H1 (cell line): ENCODE data around the gene PIGM. TPM values are rescaled to one million over a fixed set of nuclear protein-coding genes. Genes with fewer than 3 reads are reported as not detected.

ENCODE experiments used
- CTCF ChIA-PET: fragments of 300-600 bp; sonication (Branson Sonifier 250); formaldehyde crosslinking; loops from one replicate; lab custom pipeline; 2021; ENCODE audit not compliant: partially characterized antibody; lab: Charles Lee
- POLR2A ChIA-PET: fragments of 300-600 bp; sonication (Branson Sonifier 250); formaldehyde crosslinking; loops from one replicate; lab custom pipeline; 2021; ENCODE audit warnings: inconsistent platforms; ENCODE audit not compliant: partially characterized antibody; lab: Charles Lee
- DNase-seq, 2 experiments: peaks; one replicate each; pipeline versions ENCODE4 v3.0.0 to v3.0.0-alpha.2; 2010 to 2022; ENCODE audit warnings: low spot score in 2 of 2, low read depth in 1 of 2, mixed read lengths in 1 of 2
- FAIRE-seq: peaks from 2 replicates; lab custom pipeline; 2011; peaks lifted over from hg19 to GRCh38; lab: Jason Lieb, UNC
- H2AFZ ChIP-seq: 2 replicates; pipeline ENCODE4 v1.8.1; 2012; ENCODE audit warnings: low read length, inconsistent platforms
- H2AK5ac ChIP-seq: 2 replicates; pipeline ENCODE4 v1.6.1; 2013; ENCODE audit warnings: low read depth, low read length
- H2BK120ac ChIP-seq: replicated peaks from 2 replicates; pipeline ENCODE3; 2013; ENCODE audit warnings: low read depth, low read length, inconsistent platforms
- H2BK12ac ChIP-seq: 2 replicates; pipeline ENCODE4 v1.6.1; 2013; ENCODE audit warnings: low read depth, low read length
- H2BK15ac ChIP-seq: 2 replicates; pipeline ENCODE4 v1.6.1; 2013; ENCODE audit warnings: low read length
- H2BK20ac ChIP-seq: 2 replicates; pipeline ENCODE4 v1.6.1; 2013; ENCODE audit warnings: low read length
- H2BK5ac ChIP-seq: 2 replicates; pipeline ENCODE4 v1.6.1; 2013; ENCODE audit warnings: low read depth, low read length
- H3K14ac ChIP-seq: 2 replicates; pipeline ENCODE4 v1.6.1; 2013; ENCODE audit warnings: inconsistent platforms; ENCODE audit not compliant: insufficient read length
- H3K18ac ChIP-seq: 2 replicates; pipeline ENCODE4 v1.6.1; 2013; ENCODE audit warnings: low read length; ENCODE audit errors: extremely low read depth
- H3K23ac ChIP-seq: 2 replicates; pipeline ENCODE4 v1.6.1; 2013; ENCODE audit warnings: inconsistent platforms; ENCODE audit not compliant: insufficient read length
- H3K23me2 ChIP-seq: 2 replicates; pipeline ENCODE4 v1.6.1; 2013; ENCODE audit warnings: low read depth, low read length
- H3K27ac ChIP-seq: 2 replicates; pipeline ENCODE4 v1.6.1; 2011; ENCODE audit warnings: low read depth, low read length, inconsistent platforms
- H3K27me3 ChIP-seq, 4 experiments: replicated peaks in 1 of 4; 1 replicate in 1 of 4; 2 replicates in 3 of 4; pipeline versions ENCODE4 v1.6.1 to v1.8.1; 2011 to 2013; ENCODE audit warnings: low read length in 3 of 4, mild to moderate bottlenecking in 3 of 4, inconsistent platforms in 2 of 4, mixed read lengths in 2 of 4, moderate library complexity in 1 of 4; ENCODE audit not compliant: control insufficient read depth in 3 of 4, insufficient read depth in 3 of 4; ENCODE audit errors: extremely low read depth in 1 of 4
- H3K36me3 ChIP-seq, 4 experiments: 2 replicates each; pipeline versions ENCODE4 v1.6.1 to v1.8.1; 2011 to 2013; ENCODE audit warnings: mild to moderate bottlenecking in 4 of 4, low read length in 3 of 4, moderate library complexity in 2 of 4, control low read depth in 1 of 4, inconsistent platforms in 1 of 4; ENCODE audit not compliant: insufficient read depth in 4 of 4, control insufficient read depth in 2 of 4
- H3K4ac ChIP-seq: replicated peaks from 2 replicates; pipeline ENCODE3; 2013; ENCODE audit warnings: low read length, low read depth, mixed read lengths, inconsistent platforms; ENCODE audit not compliant: insufficient read length
- H3K4me1 ChIP-seq, 4 experiments: replicated peaks in 1 of 4; 1 replicate in 1 of 4; 2 replicates in 3 of 4; pipeline versions ENCODE4 v1.6.1 to v1.8.1; 2011 to 2013; ENCODE audit warnings: low read length in 3 of 4, inconsistent platforms in 2 of 4, mixed read lengths in 1 of 4; ENCODE audit not compliant: insufficient read depth in 4 of 4, control insufficient read depth in 3 of 4
- H3K4me2 ChIP-seq, 2 experiments: 2 replicates each; pipeline versions ENCODE4 v1.6.1 to v1.8.1; 2011 to 2013; ENCODE audit warnings: low read depth in 2 of 2, low read length in 2 of 2, control low read depth in 1 of 2, inconsistent platforms in 1 of 2, mild to moderate bottlenecking in 1 of 2; ENCODE audit not compliant: insufficient read depth in 1 of 2
- H3K4me3 ChIP-seq, 4 experiments: fragments of 200-600, 300-600 bp in 1 of 4; sonication (generic), shearing (Covaris generic), sonication (Bioruptor Twin) in 1 of 4; 2 replicates each; pipeline versions ENCODE4 v1.5.1 to v1.8.1; 2011 to 2016; ENCODE audit warnings: low read length in 4 of 4, low read depth in 3 of 4, control low read depth in 2 of 4, inconsistent platforms in 2 of 4, mild to moderate bottlenecking in 2 of 4, mixed read lengths in 1 of 4, moderate library complexity in 1 of 4; ENCODE audit not compliant: insufficient read depth in 2 of 4; ENCODE audit errors: extremely low read depth in 1 of 4
- H3K56ac ChIP-seq: replicated peaks from 2 replicates; pipeline ENCODE3; 2013; ENCODE audit warnings: low read depth, mild to moderate bottlenecking, mixed read lengths, low read length, inconsistent platforms; ENCODE audit not compliant: insufficient read length
- H3K79me1 ChIP-seq: 2 replicates; pipeline ENCODE4 v1.6.1; 2013; ENCODE audit warnings: low read depth, low read length, control low read depth
- H3K79me2 ChIP-seq, 2 experiments: 2 replicates each; pipeline versions ENCODE4 v1.6.1 to v1.8.1; 2012 to 2013; ENCODE audit warnings: low read length in 2 of 2, mild to moderate bottlenecking in 2 of 2, inconsistent platforms in 1 of 2; ENCODE audit not compliant: insufficient read depth in 2 of 2, control insufficient read depth in 1 of 2
- H3K9ac ChIP-seq, 4 experiments: replicated peaks in 1 of 4; 1 replicate in 1 of 4; 2 replicates in 3 of 4; pipeline versions ENCODE4 v1.6.1 to v1.8.1; 2011 to 2013; ENCODE audit warnings: low read depth in 3 of 4, low read length in 3 of 4, control low read depth in 2 of 4, mild to moderate bottlenecking in 2 of 4, moderate library complexity in 2 of 4, inconsistent platforms in 1 of 4; ENCODE audit errors: extremely low read depth in 1 of 4
- H3K9me3 ChIP-seq, 2 experiments: 2 replicates each; pipeline versions ENCODE4 v1.6.1 to v1.8.1; 2012 to 2013; ENCODE audit warnings: mild to moderate bottlenecking in 2 of 2, moderate library complexity in 2 of 2, control low read depth in 1 of 2, inconsistent platforms in 1 of 2, low read depth in 1 of 2, low read length in 1 of 2, mixed read lengths in 1 of 2; ENCODE audit not compliant: insufficient read depth in 2 of 2
- H4K20me1 ChIP-seq, 2 experiments: replicated peaks in 1 of 2; 2 replicates each; pipeline versions ENCODE3 to v1.8.1; 2011 to 2013; ENCODE audit warnings: inconsistent platforms in 2 of 2, low read length in 2 of 2, mild to moderate bottlenecking in 1 of 2; ENCODE audit not compliant: insufficient read depth in 2 of 2, control insufficient read depth in 1 of 2
- H4K5ac ChIP-seq: 2 replicates; pipeline ENCODE4 v1.6.1; 2013; ENCODE audit warnings: low read length, low read depth, mixed read lengths, inconsistent platforms; ENCODE audit not compliant: insufficient read length
- H4K8ac ChIP-seq: 2 replicates; pipeline ENCODE4 v1.8.0; 2013; ENCODE audit warnings: mild to moderate bottlenecking, moderate library complexity, low read length, inconsistent platforms; ENCODE audit not compliant: insufficient read depth; ENCODE audit errors: extremely low read depth
- H4K91ac ChIP-seq: replicated peaks from 2 replicates; pipeline ENCODE3; 2013; ENCODE audit warnings: low read length, mixed read lengths, inconsistent platforms; ENCODE audit not compliant: insufficient read length
- CHD1 ChIP-seq: IDR thresholded peaks from 2 replicates; pipeline ENCODE4 v1.6.1; 2012; ENCODE audit warnings: low read depth, low read length, improper control_type of control experiment
- CREB1 ChIP-seq: IDR thresholded peaks from 2 replicates; pipeline ENCODE4 v1.6.1; 2012; ENCODE audit warnings: inconsistent platforms
- GABPA ChIP-seq: IDR thresholded peaks from 2 replicates; pipeline ENCODE4 v1.6.1; 2011; ENCODE audit warnings: mild to moderate bottlenecking, low read length, moderate library complexity, borderline replicate concordance; ENCODE audit not compliant: insufficient read depth
- HDAC6 ChIP-seq: IDR thresholded peaks from one replicate; pipeline ENCODE4 v1.7.1; 2012; ENCODE audit warnings: low read depth, mild to moderate bottlenecking, inconsistent platforms, low read length, moderate library complexity
- SAP30 ChIP-seq: fragments of 300-600 bp; sonication (generic); IDR thresholded peaks from 2 replicates; pipeline ENCODE4 v1.7.1; 2012; ENCODE audit warnings: low read length, moderate library complexity, mild to moderate bottlenecking, inconsistent platforms; ENCODE audit not compliant: insufficient read depth, insufficient replicate concordance
- SIRT6 ChIP-seq: IDR thresholded peaks from one replicate; pipeline ENCODE4 v1.7.1; 2012; ENCODE audit warnings: low read length, inconsistent platforms
- SP1 ChIP-seq: IDR thresholded peaks from 2 replicates; pipeline ENCODE4 v1.6.1; 2011; ENCODE audit warnings: low read depth, low read length
- SP4 ChIP-seq: IDR thresholded peaks from 2 replicates; pipeline ENCODE4 v1.6.1; 2012; ENCODE audit warnings: low read length, inconsistent platforms
- TAF1 ChIP-seq: IDR thresholded peaks from 2 replicates; pipeline ENCODE4 v1.6.1; 2011; ENCODE audit warnings: mild to moderate bottlenecking, low read depth, low read length
- WGBS, 2 experiments: shearing (Covaris generic) in 1 of 2; methylation state at CpG; one replicate each; pipeline versions ENCODE4 v1.1.6 to v1.1.7; 2013 to 2015; ENCODE audit warnings: low lambda C conversion rate in 2 of 2, mixed read lengths in 2 of 2, inconsistent platforms in 1 of 2, low coverage in 1 of 2, missing lambda C conversion rate in 1 of 2; ENCODE audit not compliant: insufficient replicate concordance in 2 of 2, insufficient coverage in 1 of 2, insufficient read length in 1 of 2; ENCODE audit errors: extremely low coverage in 1 of 2, missing lambda C conversion rate in 1 of 2; 5-methylcytosine and 5-hydroxymethylcytosine counted together
- polyA plus RNA-seq, 7 experiments: library from polyadenylated mRNA; depleted of rRNA in 3 of 7; stranded (reverse) in 5 of 7; unstranded in 2 of 7; fragments of >200 nt in 5 of 7; fragments of 200-250 nt in 2 of 7; gene quantifications; 1 replicate in 5 of 7; 2 replicates in 1 of 7; 4 replicates in 1 of 7; pipeline versions ENCODE4 v1.2.1 to v1.2.3, GENCODE V29; 2011 to 2013; ENCODE audit warnings: missing spikeins in 2 of 7, mixed read lengths in 2 of 7
- total RNA-seq: library from RNA; stranded (reverse); fragmentation: NEBNext Ultra II Directional; extraction: Animal tissue kit (Norgen Biotek cat#: 25700); gene quantifications from 2 replicates; pipeline ENCODE4 v1.2.1, GENCODE V29; 2021
- TF ChIP-seq, protein P1 (sequence below), 3 experiments: IDR thresholded peaks; 1 replicate in 2 of 3; 2 replicates in 1 of 3; pipeline versions ENCODE4 v1.5.1 to v1.6.1; 2011; ENCODE audit warnings: low read length in 3 of 3, mild to moderate bottlenecking in 3 of 3, inconsistent platforms in 2 of 3, low read depth in 1 of 3, moderate library complexity in 1 of 3; ENCODE audit not compliant: insufficient read depth in 1 of 3; ENCODE audit errors: control extremely low read depth in 1 of 3
- TF ChIP-seq, protein P2 (sequence below): IDR thresholded peaks from 2 replicates; pipeline ENCODE4 v1.6.1; 2012; ENCODE audit warnings: low read length, inconsistent platforms

PIGM gene
- total and polyA plus RNA-seq, 2 of the 8 experiments (the other 6 are each of a cell fraction or from before 2014, with no cell fraction given): 5.4 to 6.0 TPM

DNA sequence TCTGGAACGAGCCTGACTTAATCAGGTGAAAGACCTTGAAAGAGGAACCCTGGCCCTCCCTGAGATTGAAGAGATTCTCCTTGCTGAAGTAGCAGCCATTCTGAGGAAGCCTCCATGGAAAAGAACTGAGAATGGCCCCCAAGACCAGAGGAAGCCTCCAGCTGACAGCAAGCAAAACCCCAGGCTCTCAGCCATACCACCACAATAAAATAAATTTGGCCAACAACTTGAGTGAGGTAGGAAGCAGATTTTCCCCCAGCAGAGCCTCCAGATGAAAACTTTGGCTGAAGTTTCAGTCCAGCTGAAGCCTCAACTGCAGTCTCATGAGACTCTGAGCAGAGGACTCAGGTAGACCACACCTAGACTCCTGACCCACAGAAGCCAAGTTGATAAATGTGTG, 43.8 kb downstream of the PIGM start:
- no peak overlapping the region for H3K4me2 ChIP-seq
- no peak overlapping the region for H2BK120ac ChIP-seq
- no peak overlapping the region for H2AK5ac ChIP-seq
- no peak overlapping the region for H3K4ac ChIP-seq
- FAIRE-seq (no peak), DNase-seq (no peak)
- H3K23ac ChIP-seq: no peak overlapping the region
- no peaks in the 10 kb centered on the region for H4K20me1 ChIP-seq
- H2BK12ac ChIP-seq: no peak overlapping the region
- H2BK5ac ChIP-seq: no peak overlapping the region
- peaks cover 0 to 5% of the 10 kb centered on the region in 2 experiments; a peak in 1 of 4 replicates for H3K9me3 ChIP-seq
- H3K79me1 ChIP-seq: no peaks in the 10 kb centered on the region
- POLR2A ChIA-PET: no interaction called here
- H2BK20ac ChIP-seq: no peak overlapping the region
- no peak overlapping the region for H3K9ac ChIP-seq
- no peak overlapping the region for H2AFZ ChIP-seq
- no peak overlapping the region for H4K5ac ChIP-seq
- no peak overlapping the region for H3K14ac ChIP-seq
- no peak overlapping the region for H2BK15ac ChIP-seq
- no peaks in the 10 kb centered on the region for H3K27me3 ChIP-seq
- H3K36me3 ChIP-seq: no peaks in the 10 kb centered on the region
- H4K91ac ChIP-seq: no peak overlapping the region
- H4K8ac ChIP-seq: no peak overlapping the region
- no peak overlapping the region for H3K18ac ChIP-seq
- H3K23me2 ChIP-seq: no peaks in the 10 kb centered on the region; the same call in 1 of the 2 replicates
- H3K79me2 ChIP-seq: no peaks in the 10 kb centered on the region
- no peak overlapping the region for H3K27ac ChIP-seq
- no peak overlapping the region for H3K4me3 ChIP-seq
- CTCF ChIA-PET: interaction anchor here (1.4 to 8.9 kb wide), 2 partner anchors 16 to 51 kb away, joined by 4 to 98 read pairs; no protein-coding TSS in a partner anchor
- 93% methylated on average over 1 of the region's 1 CpG; no CpG with 5 or more reads in 1 of the 2 experiments for WGBS, 2 experiments
- H3K4me1 ChIP-seq: 0 out of 7 replicates have a peak, but pooled peaks cover 0 to 2% (median 0%) of the 10 kb centered on the region in 4 experiments
- H3K56ac ChIP-seq: no peak overlapping the region
- TF ChIP-seq SP4: no peak
- TF ChIP-seq SAP30: no peak
- no peak for TF ChIP-seq GABPA
- TF ChIP-seq SIRT6: no peak
- TF ChIP-seq, protein P1, sequence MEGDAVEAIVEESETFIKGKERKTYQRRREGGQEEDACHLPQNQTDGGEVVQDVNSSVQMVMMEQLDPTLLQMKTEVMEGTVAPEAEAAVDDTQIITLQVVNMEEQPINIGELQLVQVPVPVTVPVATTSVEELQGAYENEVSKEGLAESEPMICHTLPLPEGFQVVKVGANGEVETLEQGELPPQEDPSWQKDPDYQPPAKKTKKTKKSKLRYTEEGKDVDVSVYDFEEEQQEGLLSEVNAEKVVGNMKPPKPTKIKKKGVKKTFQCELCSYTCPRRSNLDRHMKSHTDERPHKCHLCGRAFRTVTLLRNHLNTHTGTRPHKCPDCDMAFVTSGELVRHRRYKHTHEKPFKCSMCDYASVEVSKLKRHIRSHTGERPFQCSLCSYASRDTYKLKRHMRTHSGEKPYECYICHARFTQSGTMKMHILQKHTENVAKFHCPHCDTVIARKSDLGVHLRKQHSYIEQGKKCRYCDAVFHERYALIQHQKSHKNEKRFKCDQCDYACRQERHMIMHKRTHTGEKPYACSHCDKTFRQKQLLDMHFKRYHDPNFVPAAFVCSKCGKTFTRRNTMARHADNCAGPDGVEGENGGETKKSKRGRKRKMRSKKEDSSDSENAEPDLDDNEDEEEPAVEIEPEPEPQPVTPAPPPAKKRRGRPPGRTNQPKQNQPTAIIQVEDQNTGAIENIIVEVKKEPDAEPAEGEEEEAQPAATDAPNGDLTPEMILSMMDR (IDR thresholded peaks at IDR 0.05; ENCODE audit: control extremely low read depth in 1 of 3, insufficient read depth in 1 of 3, low read depth in 1 of 3, low read length in 3 of 3): no peak
- TF ChIP-seq TAF1: no peak
- no peak for TF ChIP-seq SP1
- no peak for TF ChIP-seq CHD1
- no peak for TF ChIP-seq HDAC6
- TF ChIP-seq, protein P2, sequence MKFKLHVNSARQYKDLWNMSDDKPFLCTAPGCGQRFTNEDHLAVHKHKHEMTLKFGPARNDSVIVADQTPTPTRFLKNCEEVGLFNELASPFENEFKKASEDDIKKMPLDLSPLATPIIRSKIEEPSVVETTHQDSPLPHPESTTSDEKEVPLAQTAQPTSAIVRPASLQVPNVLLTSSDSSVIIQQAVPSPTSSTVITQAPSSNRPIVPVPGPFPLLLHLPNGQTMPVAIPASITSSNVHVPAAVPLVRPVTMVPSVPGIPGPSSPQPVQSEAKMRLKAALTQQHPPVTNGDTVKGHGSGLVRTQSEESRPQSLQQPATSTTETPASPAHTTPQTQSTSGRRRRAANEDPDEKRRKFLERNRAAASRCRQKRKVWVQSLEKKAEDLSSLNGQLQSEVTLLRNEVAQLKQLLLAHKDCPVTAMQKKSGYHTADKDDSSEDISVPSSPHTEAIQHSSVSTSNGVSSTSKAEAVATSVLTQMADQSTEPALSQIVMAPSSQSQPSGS: no peak
- TF ChIP-seq CREB1: no peak
